ENCODE measurements around the gene TMEM39A.

DNA sequence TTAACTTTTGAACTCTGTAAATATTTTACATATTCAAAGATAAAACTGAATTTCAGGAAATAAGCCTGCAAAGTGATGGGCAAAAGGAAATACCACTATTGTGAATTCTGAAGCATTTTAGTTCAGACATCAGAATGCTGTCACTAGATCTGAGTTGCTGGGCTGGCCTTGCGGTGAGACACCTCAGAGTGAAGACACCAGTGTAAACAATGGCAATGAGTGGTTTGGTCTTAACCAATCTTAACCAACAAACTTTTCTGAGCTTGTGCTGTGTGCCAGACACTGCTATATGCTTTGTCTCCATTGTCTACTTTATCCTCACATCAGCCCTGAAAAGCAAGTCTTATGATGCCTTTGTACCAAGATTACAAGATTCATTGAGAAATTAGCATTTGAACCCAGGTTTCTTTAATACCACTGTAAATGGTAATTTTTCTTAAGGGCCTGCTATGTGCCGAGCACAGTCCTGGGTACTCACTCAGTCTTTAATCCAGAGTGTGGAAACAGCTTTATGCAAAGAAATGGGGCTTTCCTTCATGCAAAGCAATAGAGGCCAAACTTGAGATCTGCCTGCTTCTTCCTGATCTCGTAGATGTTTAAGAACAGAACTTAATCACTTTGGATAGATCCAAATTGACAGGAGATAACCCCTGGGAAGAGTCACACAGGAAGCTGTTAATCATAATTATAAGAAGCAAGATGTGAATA, 55.0 kb downstream of the TMEM39A start:
- TF ChIP-seq GABPA (IDR thresholded peaks at IDR 0.05; ENCODE audit: low read depth), result no peak
- TF ChIP-seq, protein P1, sequence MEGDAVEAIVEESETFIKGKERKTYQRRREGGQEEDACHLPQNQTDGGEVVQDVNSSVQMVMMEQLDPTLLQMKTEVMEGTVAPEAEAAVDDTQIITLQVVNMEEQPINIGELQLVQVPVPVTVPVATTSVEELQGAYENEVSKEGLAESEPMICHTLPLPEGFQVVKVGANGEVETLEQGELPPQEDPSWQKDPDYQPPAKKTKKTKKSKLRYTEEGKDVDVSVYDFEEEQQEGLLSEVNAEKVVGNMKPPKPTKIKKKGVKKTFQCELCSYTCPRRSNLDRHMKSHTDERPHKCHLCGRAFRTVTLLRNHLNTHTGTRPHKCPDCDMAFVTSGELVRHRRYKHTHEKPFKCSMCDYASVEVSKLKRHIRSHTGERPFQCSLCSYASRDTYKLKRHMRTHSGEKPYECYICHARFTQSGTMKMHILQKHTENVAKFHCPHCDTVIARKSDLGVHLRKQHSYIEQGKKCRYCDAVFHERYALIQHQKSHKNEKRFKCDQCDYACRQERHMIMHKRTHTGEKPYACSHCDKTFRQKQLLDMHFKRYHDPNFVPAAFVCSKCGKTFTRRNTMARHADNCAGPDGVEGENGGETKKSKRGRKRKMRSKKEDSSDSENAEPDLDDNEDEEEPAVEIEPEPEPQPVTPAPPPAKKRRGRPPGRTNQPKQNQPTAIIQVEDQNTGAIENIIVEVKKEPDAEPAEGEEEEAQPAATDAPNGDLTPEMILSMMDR (IDR thresholded peaks at IDR 0.05; ENCODE audit: insufficient read depth, low read length), result no peak
- TF ChIP-seq POLR2AphosphoS5 (IDR thresholded peaks at IDR 0.05; ENCODE audit: low read depth), result no peak
